COR-L47 (cell line): ENCODE results near the gene CRB1.
A peak's percentile ranks its signal among the peaks of the same experiment; 100 is the strongest.

Experiments used
- DNase-seq: peaks from one replicate; lab custom pipeline; 2025; lab: John Stamatoyannopoulos, UW

The CRB1 gene

GRCh38 chr1:197351821-197352440, 83.9 kb downstream of the CRB1 start:
- DNase-seq: no peak

GRCh38 chr1:197355248-197355995, 87.4 kb downstream of the CRB1 start:
- DNase-seq: no peak

GRCh38 chr1:197356723-197357533, 88.9 kb downstream of the CRB1 start:
- DNase-seq: peak; percentile 55

- no peak for DNase-seq
These were observed 90.9 kb downstream of the CRB1 start for GRCh38 chr1:197358959-197359358.

GRCh38 chr1:197360068-197360467, 92.0 kb downstream of the CRB1 start:
- no peak for DNase-seq

- DNase-seq: no peak
These were observed 94.8 kb downstream of the CRB1 start for GRCh38 chr1:197362871-197363270.

- no peak for DNase-seq
These were observed 95.8 kb downstream of the CRB1 start for GRCh38 chr1:197363855-197364254.

- no peak for DNase-seq
These were observed 98.9 kb downstream of the CRB1 start for GRCh38 chr1:197366996-197367395.

- no peak for DNase-seq
These were observed 99.6 kb downstream of the CRB1 start for GRCh38 chr1:197367627-197368026.

- no peak for DNase-seq
These were observed 106.4 kb downstream of the CRB1 start for GRCh38 chr1:197374428-197374827.

GRCh38 chr1:197384471-197384870, 116.4 kb downstream of the CRB1 start:
- no peak for DNase-seq

- no peak for DNase-seq
These were observed 120.7 kb downstream of the CRB1 start for GRCh38 chr1:197388801-197389200.

- DNase-seq: no peak
These were observed 122.8 kb downstream of the CRB1 start for GRCh38 chr1:197390856-197391255.

GRCh38 chr1:197391303-197392226, 123.5 kb downstream of the CRB1 start:
- no peak for DNase-seq

- DNase-seq: no peak
These were observed 124.5 kb downstream of the CRB1 start for GRCh38 chr1:197392541-197392940.

- no peak for DNase-seq
These were observed 125.1 kb downstream of the CRB1 start for GRCh38 chr1:197393105-197393504.

GRCh38 chr1:197393772-197394171, 125.7 kb downstream of the CRB1 start:
- no peak for DNase-seq

GRCh38 chr1:197394831-197395608, 127.0 kb downstream of the CRB1 start:
- no peak for DNase-seq

GRCh38 chr1:197397895-197398294, 129.8 kb downstream of the CRB1 start:
- no peak for DNase-seq

- DNase-seq: peak; percentile 45
These were observed 131.9 kb downstream of the CRB1 start for GRCh38 chr1:197399755-197400521.
